A172 (cell line): ENCODE data around the gene TLR5. TPM values are rescaled to one million over a fixed set of nuclear protein-coding genes. Genes with fewer than 3 reads are reported as not detected.

Experiments
- DNase-seq: peaks from one replicate; pipeline ENCODE4 v3.0.0-alpha.2; 2015; ENCODE audit warnings: low spot score
- total RNA-seq: library from RNA; depleted of rRNA; stranded (reverse); fragments of >200 nt; shearing (Covaris generic); gene quantifications from 2 replicates; pipeline ENCODE4 v1.2.3, GENCODE V29; 2014; rRNA removed

The TLR5 gene
- total RNA-seq, 1 experiment from 2014 or later, result not detected

DNA sequence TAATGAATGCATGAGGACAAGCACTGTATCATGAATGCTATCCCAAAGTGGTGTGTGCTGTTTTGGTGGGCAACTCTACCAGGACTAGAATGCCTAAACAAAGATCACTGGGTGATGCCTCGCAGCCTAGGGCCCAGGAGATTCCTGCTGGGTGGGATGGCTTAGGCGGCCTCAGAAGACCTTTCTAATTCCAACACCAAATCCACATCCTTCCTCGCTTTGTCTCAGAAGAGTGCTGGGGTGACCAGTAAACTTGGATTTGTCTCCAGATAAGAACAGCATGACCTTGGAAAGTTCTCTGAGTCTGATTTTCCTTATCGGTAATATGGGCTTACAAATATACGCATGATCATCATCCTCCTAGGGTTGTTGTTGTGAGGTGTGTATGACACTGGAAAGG is 76.6 kb downstream of the TLR5 start:
- DNase-seq, result no peak

DNA sequence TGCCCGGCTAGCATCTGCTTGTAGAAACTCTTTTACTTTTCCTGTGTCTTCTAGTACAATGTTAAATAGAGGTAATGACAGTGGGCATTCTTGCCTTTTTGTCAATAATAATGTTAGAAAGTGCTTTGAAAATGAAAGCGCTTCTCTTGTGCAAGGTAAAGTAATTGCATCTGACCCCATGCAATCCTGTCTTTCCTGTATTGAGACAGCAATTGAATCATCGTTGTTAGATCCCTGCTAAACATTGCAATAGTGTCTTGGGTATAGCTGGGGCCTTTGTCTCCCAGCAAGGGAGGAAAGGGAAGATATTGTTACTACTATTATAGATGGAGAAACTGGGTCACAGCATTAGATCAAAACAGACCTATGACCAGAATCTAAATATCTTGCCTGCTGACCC is 80.9 kb downstream of the TLR5 start:
- no peak for DNase-seq

DNA sequence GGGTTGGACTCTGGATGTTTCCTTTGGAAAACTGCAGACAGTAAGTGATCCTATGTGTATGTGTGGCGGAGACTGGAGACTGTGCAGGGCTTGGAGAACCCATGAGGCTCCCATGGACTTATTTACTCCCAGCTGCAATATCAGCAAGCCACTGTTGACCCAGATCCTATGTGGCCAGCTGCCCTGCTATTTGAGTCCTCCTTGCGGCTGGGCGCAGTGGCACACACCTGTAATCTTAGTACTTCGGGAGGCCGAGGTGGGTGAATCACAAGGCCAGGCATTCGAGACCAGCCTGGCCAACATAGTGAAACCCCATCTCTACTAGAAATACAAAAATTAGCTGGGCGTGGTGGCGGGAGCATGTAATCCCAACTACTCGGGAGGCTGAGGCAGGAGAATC is 83.5 kb downstream of the TLR5 start:
- DNase-seq, result no peak

Other genes starting within 250 kb of the TLR5 start
- 0.05 TPM in 1 of 2 replicates, not detected in the other for gene SUSD4, start 220.9 kb upstream of the TLR5 start, total RNA-seq